Measurements from ENCODE around the gene RBM20.

The RBM20 gene

GRCh38 chr10:110841767-110842267 lies 197.7 kb downstream of the RBM20 start:
- no peak for DNase-seq

- no peak for DNase-seq
Observed at GRCh38 chr10:110842326-110842904, 198.3 kb downstream of the RBM20 start.

- DNase-seq = no peak
Observed at GRCh38 chr10:110843031-110843430, 198.9 kb downstream of the RBM20 start.

- DNase-seq = no peak
Observed at GRCh38 chr10:110843796-110844616, 199.9 kb downstream of the RBM20 start.

GRCh38 chr10:110844617-110844881 lies 200.4 kb downstream of the RBM20 start:
- no peak for DNase-seq

GRCh38 chr10:110845192-110845755 lies 201.1 kb downstream of the RBM20 start:
- DNase-seq = no peak

- DNase-seq = no peak
Observed at GRCh38 chr10:110845756-110846620, 201.9 kb downstream of the RBM20 start.

- DNase-seq = no peak
Observed at GRCh38 chr10:110847374-110847773, 203.2 kb downstream of the RBM20 start.

GRCh38 chr10:110848106-110848505 lies 204.0 kb downstream of the RBM20 start:
- DNase-seq = no peak

- no peak for DNase-seq
Observed at GRCh38 chr10:110850099-110850498, 206.0 kb downstream of the RBM20 start.

- no peak for DNase-seq
Observed at GRCh38 chr10:110851020-110851612, 207.0 kb downstream of the RBM20 start.

- no peak for DNase-seq
Observed at GRCh38 chr10:110852255-110852896, 208.2 kb downstream of the RBM20 start.

GRCh38 chr10:110852947-110853346 lies 208.8 kb downstream of the RBM20 start:
- DNase-seq = no peak

- DNase-seq = no peak
Observed at GRCh38 chr10:110853921-110854605, 209.9 kb downstream of the RBM20 start.

GRCh38 chr10:110857265-110858171 lies 213.4 kb downstream of the RBM20 start:
- no peak for DNase-seq

GRCh38 chr10:110858297-110858934 lies 214.3 kb downstream of the RBM20 start:
- DNase-seq = no peak

- no peak for DNase-seq
Observed at GRCh38 chr10:110859206-110859972, 215.3 kb downstream of the RBM20 start.

- DNase-seq = no peak
Observed at GRCh38 chr10:110859973-110860376, 215.8 kb downstream of the RBM20 start.

GRCh38 chr10:110860576-110861241 lies 216.6 kb downstream of the RBM20 start:
- DNase-seq = peak; percentile 50
